ENCODE data around the gene SLC16A6.
"Not testable (repeated sequence)": the region's sequence is repeated elsewhere in the genome, so short reads cannot be mapped to it uniquely, and the experiment has no call there.

The SLC16A6 gene

GRCh38 chr17:68310152-68310551 is 19.2 kb upstream of the SLC16A6 start:
- DNase-seq (ENCODE audit: low read depth in 2 of 2, low spot score in 1 of 2) = peak; percentile 26 to 28

GRCh38 chr17:68309066-68309670 is 18.2 kb upstream of the SLC16A6 start:
- not testable (repeated sequence) for DNase-seq (ENCODE audit: low read depth in 2 of 2, low spot score in 1 of 2)

- not testable (repeated sequence) for DNase-seq (ENCODE audit: low read depth in 2 of 2, low spot score in 1 of 2)
Observed at GRCh38 chr17:68308486-68308885, 17.6 kb upstream of the SLC16A6 start.

- no peak for DNase-seq (ENCODE audit: low read depth in 2 of 2, low spot score in 1 of 2)
Observed at GRCh38 chr17:68307443-68307842, 16.5 kb upstream of the SLC16A6 start.

GRCh38 chr17:68306819-68307218 is 15.9 kb upstream of the SLC16A6 start:
- no peak for DNase-seq (ENCODE audit: low read depth in 2 of 2, low spot score in 1 of 2)

GRCh38 chr17:68305142-68305541 is 14.2 kb upstream of the SLC16A6 start:
- no peak for DNase-seq (ENCODE audit: low read depth in 2 of 2, low spot score in 1 of 2)

GRCh38 chr17:68304706-68305105 is 13.8 kb upstream of the SLC16A6 start:
- DNase-seq (ENCODE audit: low read depth in 2 of 2, low spot score in 1 of 2) = no peak

GRCh38 chr17:68302666-68303065 is 11.7 kb upstream of the SLC16A6 start:
- DNase-seq (ENCODE audit: low read depth in 2 of 2, low spot score in 1 of 2) = no peak

- no peak for DNase-seq (ENCODE audit: low read depth in 2 of 2, low spot score in 1 of 2)
Observed at GRCh38 chr17:68302066-68302564, 11.2 kb upstream of the SLC16A6 start.

- no peak for DNase-seq (ENCODE audit: low read depth in 2 of 2, low spot score in 1 of 2)
Observed at GRCh38 chr17:68301438-68301959, 10.6 kb upstream of the SLC16A6 start.

- DNase-seq (ENCODE audit: low read depth in 2 of 2, low spot score in 1 of 2) = no peak
Observed at GRCh38 chr17:68299817-68300216, 8.9 kb upstream of the SLC16A6 start.

- DNase-seq (ENCODE audit: low read depth in 2 of 2, low spot score in 1 of 2) = no peak
Observed at GRCh38 chr17:68298601-68299000, 7.7 kb upstream of the SLC16A6 start.

GRCh38 chr17:68297195-68297594 is 6.3 kb upstream of the SLC16A6 start:
- no peak for DNase-seq (ENCODE audit: low read depth in 2 of 2, low spot score in 1 of 2)

- no peak for DNase-seq (ENCODE audit: low read depth in 2 of 2, low spot score in 1 of 2)
Observed at GRCh38 chr17:68296217-68297191, 5.6 kb upstream of the SLC16A6 start.

GRCh38 chr17:68295086-68295485 is 4.2 kb upstream of the SLC16A6 start:
- DNase-seq (ENCODE audit: low read depth in 2 of 2, low spot score in 1 of 2) = no peak

GRCh38 chr17:68294617-68295016 is 3.7 kb upstream of the SLC16A6 start:
- DNase-seq (ENCODE audit: low read depth in 2 of 2, low spot score in 1 of 2) = no peak

- no peak for DNase-seq (ENCODE audit: low read depth in 2 of 2, low spot score in 1 of 2)
Observed at GRCh38 chr17:68294196-68294555, 3.2 kb upstream of the SLC16A6 start.

GRCh38 chr17:68293490-68294195 is 2.7 kb upstream of the SLC16A6 start:
- no peak for DNase-seq (ENCODE audit: low read depth in 2 of 2, low spot score in 1 of 2)

GRCh38 chr17:68292689-68293040 is 1.7 kb upstream of the SLC16A6 start:
- no peak for DNase-seq (ENCODE audit: low read depth in 2 of 2, low spot score in 1 of 2)

GRCh38 chr17:68291836-68292688 is 1.1 kb upstream of the SLC16A6 start:
- peak; percentile 75 to 87 for DNase-seq (ENCODE audit: low read depth in 2 of 2, low spot score in 1 of 2)

Measured in stimulated activated CD8-positive, alpha-beta memory T cell treated with anti-CD3 and anti-CD28 coated beads, Interleukin-4, amount 100 ng/mL, for 4 hours (primary cell).